Fibroblast of lung (primary cell): Measurements from ENCODE around the gene CSTB.

Experiments used
- CTCF ChIP-seq, 2 donors: IDR thresholded peaks in 1 of 2; conservative IDR thresholded peaks in 1 of 2; 1 replicate in 1 of 2; 2 replicates in 1 of 2; pipeline ENCODE4 v1.5.1; 2011 to 2012; ENCODE audit warnings: low read length in 2 of 2, control low read depth in 1 of 2, inconsistent platforms in 1 of 2, low read depth in 1 of 2, mild to moderate bottlenecking in 1 of 2
- EZH2 ChIP-seq: IDR thresholded peaks from 2 replicates; pipeline ENCODE4 v1.5.1; 2012; ENCODE audit warnings: low read length, control low read depth, mild to moderate bottlenecking; ENCODE audit errors: missing control alignments

- TF ChIP-seq CTCF (conservative IDR thresholded peaks at IDR 0.05 in 1 of 2, IDR thresholded peaks at IDR 0.05 in 1 of 2; ENCODE audit: low read depth in 1 of 2, low read length in 2 of 2), result no peak
- TF ChIP-seq EZH2, result no peak
Observed at GRCh38 chr21:43809853-43810504, 33.9 kb upstream of the CSTB start.
